A673 (cell line): ENCODE data around the gene TCF7. TPM values are rescaled to one million over a fixed set of nuclear protein-coding genes. Genes with fewer than 3 reads are reported as not detected.

Experiments
- BruUV-seq: library from RNA; stranded (reverse); fragments of 400-500 nt; replicated peaks from 2 replicates; lab custom pipeline; 2021; lab: Mats Ljungman, UMichigan
- CTCF ChIA-PET: fragments of 300-600 bp; sonication (Branson Sonifier 250); formaldehyde crosslinking; loops from one replicate; lab custom pipeline; 2022; ENCODE audit warnings: antibody characterized with exemption; lab: Charles Lee
- POLR2A ChIA-PET: fragments of 300-600 bp; sonication (Branson Sonifier 250); formaldehyde crosslinking; loops from one replicate; lab custom pipeline; 2022; ENCODE audit warnings: antibody characterized with exemption; ENCODE audit not compliant: low non-redundant PET; lab: Charles Lee
- DNase-seq: peaks from one replicate; pipeline ENCODE4 v3.0.0-alpha.2; 2015; ENCODE audit warnings: low spot score
- H3K27ac ChIP-seq: fragments of 200-600 bp; sonication (generic); 2 replicates; pipeline ENCODE4 v1.5.1; 2016; ENCODE audit warnings: mixed run types, low read depth, mild to moderate bottlenecking, mixed read lengths, antibody characterized with exemption, low read length; ENCODE audit not compliant: poor library complexity, severe bottlenecking
- H3K27me3 ChIP-seq: fragments of 200-600 bp; sonication (generic); replicated peaks from 2 replicates; pipeline ENCODE4 v1.6.1; 2017; ENCODE audit warnings: mixed run types, low read depth, mild to moderate bottlenecking, mixed read lengths, antibody characterized with exemption, low read length; ENCODE audit not compliant: insufficient read depth, poor library complexity
- H3K36me3 ChIP-seq: fragments of 200-600 bp; sonication (generic); 2 replicates; pipeline ENCODE4 v1.6.1; 2016; ENCODE audit warnings: mixed run types, mild to moderate bottlenecking, mixed read lengths, antibody characterized with exemption, low read length; ENCODE audit not compliant: insufficient read depth, poor library complexity, severe bottlenecking
- H3K4me1 ChIP-seq: fragments of 200-600 bp; sonication (generic); 2 replicates; pipeline ENCODE4 v1.6.1; 2017; ENCODE audit warnings: mixed run types, mild to moderate bottlenecking, mixed read lengths, antibody characterized with exemption, low read length; ENCODE audit not compliant: insufficient read depth, poor library complexity, severe bottlenecking
- H3K4me3 ChIP-seq: fragments of 200-600 bp; sonication (generic); 2 replicates; pipeline ENCODE4 v1.5.1; 2016; ENCODE audit warnings: low read depth, mixed run types, mild to moderate bottlenecking, mixed read lengths, low read length; ENCODE audit not compliant: poor library complexity, severe bottlenecking
- H3K9me3 ChIP-seq: fragments of 200-600 bp; sonication (generic); 2 replicates; pipeline ENCODE4 v1.6.1; 2016; ENCODE audit warnings: mixed run types, low read depth, mild to moderate bottlenecking, mixed read lengths, antibody characterized with exemption, low read length; ENCODE audit not compliant: poor library complexity, severe bottlenecking
- CTCF ChIP-seq: fragments of 300-800, 200-600 bp; sonication (generic); conservative IDR thresholded peaks from 2 replicates; pipeline ENCODE4 v1.5.1; 2017; ENCODE audit warnings: low read depth, mild to moderate bottlenecking, antibody characterized with exemption, low read length, moderate library complexity, mixed read lengths
- EZH2 ChIP-seq: fragments of 200-600 bp; sonication (generic); IDR thresholded peaks from 2 replicates; pipeline ENCODE4 v1.6.1; 2017; ENCODE audit warnings: borderline replicate concordance, low read depth, mild to moderate bottlenecking, mixed read lengths, antibody characterized with exemption, low read length; ENCODE audit not compliant: poor library complexity, severe bottlenecking
- intact Hi-C: fragments of 100-400 bp; cut with micrococcal nuclease; formaldehyde crosslinking; loops from one replicate; pipeline ENCODE4 v1.10.0; 2022; ENCODE audit not compliant: unreplicated experiment
- total RNA-seq: library from RNA; stranded (reverse); gene quantifications from 2 replicates; pipeline ENCODE4 v1.2.3, GENCODE V29; 2021

Gene TCF7
- total RNA-seq, 1 experiment from 2014 or later, result 3.3 TPM

- ChIA-PET CTCF (interaction anchor here (0.6 to 0.7 kb wide), 2 partner anchors 10 to 119 kb away, joined by 7 read pairs; no protein-coding TSS in a partner anchor), POLR2A (no interaction called here)
- TF ChIP-seq CTCF (no peak), EZH2 (no peak)
- Histone ChIP-seq H3K9me3 (no peaks in the 10 kb centered on the region), H3K27ac (no peak overlapping the region), H3K4me1 (no peaks in the 10 kb centered on the region), H3K4me3 (no peak overlapping the region), H3K27me3 (no peaks in the 10 kb centered on the region), H3K36me3 (peaks cover 3% of the 10 kb centered on the region)
- intact Hi-C loops, result no loop called here
- DNase-seq, result no peak
- no TSS peak for BruUV-seq
Observed at GRCh38 chr5:134125039-134126015, 10.8 kb downstream of the TCF7 start.

- POLR2A ChIA-PET, result no interaction called here
- Histone ChIP-seq H3K27ac (no peak overlapping the region), H3K4me3 (no peak overlapping the region), H3K36me3 (peaks cover 6% of the 10 kb centered on the region), H3K27me3 (no peaks in the 10 kb centered on the region), H3K9me3 (no peaks in the 10 kb centered on the region), H3K4me1 (no peaks in the 10 kb centered on the region)
- TF ChIP-seq EZH2 (no peak), CTCF (no peak)
- CTCF ChIA-PET, result no interaction called here
- no peak for DNase-seq
- intact Hi-C loops, result no loop called here
- BruUV-seq, result no TSS peak
Observed at GRCh38 chr5:134127376-134127861, 12.9 kb downstream of the TCF7 start.

GRCh38 chr5:134127988-134128647 lies 13.6 kb downstream of the TCF7 start:
- CTCF ChIA-PET, result no interaction called here
- intact Hi-C loops, result no loop called here
- no peaks in the 10 kb centered on the region for H3K27me3 ChIP-seq
- POLR2A ChIA-PET, result no interaction called here
- no peak for DNase-seq
- peaks cover 6% of the 10 kb centered on the region for H3K36me3 ChIP-seq
- no TSS peak for BruUV-seq
- no peak overlapping the region for H3K27ac ChIP-seq
- no peak overlapping the region for H3K4me3 ChIP-seq
- no peaks in the 10 kb centered on the region for H3K9me3 ChIP-seq
- TF ChIP-seq CTCF (no peak), EZH2 (no peak)
- no peaks in the 10 kb centered on the region for H3K4me1 ChIP-seq
